Measurements from ENCODE around the gene TBC1D9B.

DNA sequence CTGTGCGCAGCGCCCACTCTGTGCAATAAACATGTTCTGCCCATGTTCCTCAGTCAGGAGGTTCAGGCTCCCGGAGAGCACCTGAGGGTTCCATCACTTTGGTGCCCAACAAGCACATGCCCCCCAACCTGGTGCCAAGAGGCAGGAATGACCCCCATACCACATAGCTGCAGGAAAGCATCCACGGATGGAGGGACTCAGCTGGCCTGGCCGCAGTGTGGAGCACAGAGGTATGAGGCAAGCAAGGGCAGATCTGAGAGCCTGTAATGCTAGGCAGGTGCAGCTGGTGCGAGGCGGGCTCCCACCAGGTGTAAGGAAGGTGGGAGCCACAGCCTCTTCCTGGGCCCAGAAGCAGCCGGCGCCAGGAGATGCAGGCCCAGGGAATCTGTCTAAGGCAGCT lies 44.8 kb downstream of the TBC1D9B start:
- TF ChIP-seq, protein P1, sequence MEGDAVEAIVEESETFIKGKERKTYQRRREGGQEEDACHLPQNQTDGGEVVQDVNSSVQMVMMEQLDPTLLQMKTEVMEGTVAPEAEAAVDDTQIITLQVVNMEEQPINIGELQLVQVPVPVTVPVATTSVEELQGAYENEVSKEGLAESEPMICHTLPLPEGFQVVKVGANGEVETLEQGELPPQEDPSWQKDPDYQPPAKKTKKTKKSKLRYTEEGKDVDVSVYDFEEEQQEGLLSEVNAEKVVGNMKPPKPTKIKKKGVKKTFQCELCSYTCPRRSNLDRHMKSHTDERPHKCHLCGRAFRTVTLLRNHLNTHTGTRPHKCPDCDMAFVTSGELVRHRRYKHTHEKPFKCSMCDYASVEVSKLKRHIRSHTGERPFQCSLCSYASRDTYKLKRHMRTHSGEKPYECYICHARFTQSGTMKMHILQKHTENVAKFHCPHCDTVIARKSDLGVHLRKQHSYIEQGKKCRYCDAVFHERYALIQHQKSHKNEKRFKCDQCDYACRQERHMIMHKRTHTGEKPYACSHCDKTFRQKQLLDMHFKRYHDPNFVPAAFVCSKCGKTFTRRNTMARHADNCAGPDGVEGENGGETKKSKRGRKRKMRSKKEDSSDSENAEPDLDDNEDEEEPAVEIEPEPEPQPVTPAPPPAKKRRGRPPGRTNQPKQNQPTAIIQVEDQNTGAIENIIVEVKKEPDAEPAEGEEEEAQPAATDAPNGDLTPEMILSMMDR (IDR thresholded peaks at IDR 0.05; ENCODE audit: low read depth, low read length, poor library complexity, severe bottlenecking), result no peak
- no peak for TF ChIP-seq EZH2phosphoT487 (IDR thresholded peaks at IDR 0.05; ENCODE audit: borderline replicate concordance, low read length)

Measured in DOHH2 (cell line).